SW480 (cell line): ENCODE results near the gene SLITRK1.

ENCODE experiments used
- DNase-seq: peaks from one replicate; pipeline ENCODE4 v3.0.0-alpha.2; 2016; ENCODE audit warnings: low spot score

The SLITRK1 gene

GRCh38 chr13:83865161-83866137 lies 16.8 kb downstream of the SLITRK1 start:
- no peak for DNase-seq

GRCh38 chr13:83853771-83854170 lies 28.5 kb downstream of the SLITRK1 start:
- DNase-seq: no peak

GRCh38 chr13:83845106-83845505 lies 37.2 kb downstream of the SLITRK1 start:
- no peak for DNase-seq

GRCh38 chr13:83839146-83839545 lies 43.1 kb downstream of the SLITRK1 start:
- DNase-seq: no peak

DNA sequence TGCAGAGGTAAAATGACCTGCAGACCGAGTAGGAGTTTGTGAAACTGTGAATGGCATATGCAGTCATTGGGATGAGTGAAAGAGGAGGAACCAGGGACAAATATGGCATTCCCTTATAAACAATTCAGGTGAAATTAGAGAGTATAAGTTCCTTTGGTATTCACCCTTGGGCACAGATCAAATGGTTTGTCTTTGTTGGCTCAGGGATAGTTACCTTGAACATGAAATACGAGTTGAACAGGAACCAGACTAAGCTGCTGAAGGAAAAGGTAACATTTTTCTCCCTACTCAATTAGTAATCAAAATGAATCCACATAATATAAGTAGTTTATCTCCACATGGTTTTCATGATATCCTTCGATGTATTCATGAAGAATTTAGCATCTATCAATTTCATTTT lies 50.5 kb downstream of the SLITRK1 start:
- no peak for DNase-seq

- no peak for DNase-seq
Observed at GRCh38 chr13:83829810-83830209, 52.5 kb downstream of the SLITRK1 start.

DNA sequence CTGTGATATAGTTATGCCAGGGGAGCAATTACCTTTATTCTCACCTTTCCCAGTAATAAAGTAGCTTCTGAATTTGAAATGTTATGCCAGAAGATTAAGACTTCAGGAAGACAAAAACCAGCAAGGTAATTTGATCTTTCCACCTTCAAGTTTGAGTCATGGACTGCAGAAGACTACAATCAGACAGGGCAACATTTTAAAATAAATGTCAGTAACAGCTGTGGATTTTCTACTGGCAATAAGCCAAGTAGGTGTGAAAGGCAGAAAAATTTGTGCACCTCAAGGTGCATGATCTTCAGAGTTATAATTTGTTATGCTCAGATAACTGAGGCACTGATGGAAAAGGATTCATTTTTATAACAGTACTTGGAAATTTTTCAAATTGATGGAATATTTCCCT lies 54.9 kb downstream of the SLITRK1 start:
- no peak for DNase-seq
